ENCODE measurements around the gene SERPINF2.
"Not testable (repeated sequence)": the region's sequence is repeated elsewhere in the genome, so short reads cannot be mapped to it uniquely, and the experiment has no call there.

The SERPINF2 gene

GRCh38 chr17:1720856-1721386 is 21.8 kb upstream of the SERPINF2 start:
- peak; percentile 98 for TF ChIP-seq CTCF (IDR thresholded peaks at IDR 0.05; ENCODE audit: low read length)
- TF ChIP-seq EZH2 (IDR thresholded peaks at IDR 0.05; ENCODE audit: borderline replicate concordance, low read length) = no peak
- no peaks in the 10 kb centered on the region for H3K27me3 ChIP-seq (ENCODE audit: insufficient read depth, low read length)
- no peaks in the 10 kb centered on the region for H3K9me3 ChIP-seq (ENCODE audit: low read length)
- H3K9me2 ChIP-seq (ENCODE audit: low read depth, low read length) = no peaks in the 10 kb centered on the region
- H2AFZ ChIP-seq (ENCODE audit: low read length) = no peak overlapping the region
- H3K4me1 ChIP-seq (ENCODE audit: insufficient read depth, low read length, severe bottlenecking) = peaks cover 64% of the 10 kb centered on the region
- H3K9ac ChIP-seq (ENCODE audit: low read length) = peak overlapping the region; percentile 11; the same call in 1 of the 2 replicates
- H3K4me2 ChIP-seq (ENCODE audit: low read length) = peak overlapping the region; percentile 56
- H3K4me3 ChIP-seq (ENCODE audit: low read depth, low read length, poor library complexity, severe bottlenecking) = peak overlapping the region; percentile 43
- H3F3A ChIP-seq (ENCODE audit: insufficient read depth, low read length) = no peaks in the 10 kb centered on the region; the same call in 1 of the 2 replicates
- H3K79me2 ChIP-seq (ENCODE audit: insufficient read depth, low read length) = no peaks in the 10 kb centered on the region
- H4K20me1 ChIP-seq (ENCODE audit: insufficient read depth, low read length) = no peaks in the 10 kb centered on the region
- peak overlapping the region; percentile 93 for H3K27ac ChIP-seq (ENCODE audit: low read depth, low read length, poor library complexity, severe bottlenecking)
- no peaks in the 10 kb centered on the region for H3K36me3 ChIP-seq (ENCODE audit: insufficient read depth, low read length)

GRCh38 chr17:1722022-1722421 is 20.6 kb upstream of the SERPINF2 start:
- H3K27me3 ChIP-seq (ENCODE audit: insufficient read depth, low read length); H3K9me3 ChIP-seq (ENCODE audit: low read length); H3K9me2 ChIP-seq (ENCODE audit: low read depth, low read length); H3K4me3 ChIP-seq (ENCODE audit: low read depth, low read length, poor library complexity, severe bottlenecking); H3F3A ChIP-seq (ENCODE audit: insufficient read depth, low read length); H3K9ac ChIP-seq (ENCODE audit: low read length); H3K4me2 ChIP-seq (ENCODE audit: low read length); H2AFZ ChIP-seq (ENCODE audit: low read length); H3K79me2 ChIP-seq (ENCODE audit: insufficient read depth, low read length); H4K20me1 ChIP-seq (ENCODE audit: insufficient read depth, low read length): not testable (repeated sequence)
- Histone ChIP-seq H3K4me1 (ENCODE audit: insufficient read depth, low read length, severe bottlenecking) (peaks cover 69% of the 10 kb centered on the region), H3K27ac (ENCODE audit: low read depth, low read length, poor library complexity, severe bottlenecking) (peak overlapping the region; percentile 93), H3K36me3 (ENCODE audit: insufficient read depth, low read length) (peaks cover 10% of the 10 kb centered on the region; the same call in 1 of the 2 replicates)

- Histone ChIP-seq H3K9me3 (ENCODE audit: low read length) (no peaks in the 10 kb centered on the region), H3K4me1 (ENCODE audit: insufficient read depth, low read length, severe bottlenecking) (peaks cover 77% of the 10 kb centered on the region), H3K36me3 (ENCODE audit: insufficient read depth, low read length) (peaks cover 11% of the 10 kb centered on the region; the same call in 1 of the 2 replicates), H4K20me1 (ENCODE audit: insufficient read depth, low read length) (no peaks in the 10 kb centered on the region), H3K4me3 (ENCODE audit: low read depth, low read length, poor library complexity, severe bottlenecking) (peak within 1 kb of the TSS; percentile 88), H3K4me2 (ENCODE audit: low read length) (peak within 1 kb of the TSS; percentile 95), H3K79me2 (ENCODE audit: insufficient read depth, low read length) (no peaks in the 10 kb centered on the region), H3K9ac (ENCODE audit: low read length) (peak within 1 kb of the TSS; percentile 86), H3K27me3 (ENCODE audit: insufficient read depth, low read length) (no peaks in the 10 kb centered on the region), H3F3A (ENCODE audit: insufficient read depth, low read length) (no peaks in the 10 kb centered on the region; the same call in 1 of the 2 replicates), H2AFZ (ENCODE audit: low read length) (no peak within 1 kb of the TSS), H3K27ac (ENCODE audit: low read depth, low read length, poor library complexity, severe bottlenecking) (peak within 1 kb of the TSS; percentile 93), H3K9me2 (ENCODE audit: low read depth, low read length) (no peaks in the 10 kb centered on the region)
- no peak for TF ChIP-seq CTCF (IDR thresholded peaks at IDR 0.05; ENCODE audit: low read length)
- no peak for TF ChIP-seq EZH2 (IDR thresholded peaks at IDR 0.05; ENCODE audit: borderline replicate concordance, low read length)
Measured at GRCh38 chr17:1724351-1724868, 18.3 kb upstream of the SERPINF2 start, which contains the start of gene WDR81. TSS of gene WDR81 (plus strand) at chr17:1724704. CDS start at chr17:1724960, 256 bp downstream.
